GM21619 (cell line): Measurements from ENCODE around the gene ST6GALNAC4.

Experiments
- ATAC-seq: cut with Tn5 transposase; IDR thresholded peaks from one replicate; pipeline ENCODE4 v1.9.1; 2021; ENCODE audit not compliant: unreplicated experiment

Gene ST6GALNAC4

DNA sequence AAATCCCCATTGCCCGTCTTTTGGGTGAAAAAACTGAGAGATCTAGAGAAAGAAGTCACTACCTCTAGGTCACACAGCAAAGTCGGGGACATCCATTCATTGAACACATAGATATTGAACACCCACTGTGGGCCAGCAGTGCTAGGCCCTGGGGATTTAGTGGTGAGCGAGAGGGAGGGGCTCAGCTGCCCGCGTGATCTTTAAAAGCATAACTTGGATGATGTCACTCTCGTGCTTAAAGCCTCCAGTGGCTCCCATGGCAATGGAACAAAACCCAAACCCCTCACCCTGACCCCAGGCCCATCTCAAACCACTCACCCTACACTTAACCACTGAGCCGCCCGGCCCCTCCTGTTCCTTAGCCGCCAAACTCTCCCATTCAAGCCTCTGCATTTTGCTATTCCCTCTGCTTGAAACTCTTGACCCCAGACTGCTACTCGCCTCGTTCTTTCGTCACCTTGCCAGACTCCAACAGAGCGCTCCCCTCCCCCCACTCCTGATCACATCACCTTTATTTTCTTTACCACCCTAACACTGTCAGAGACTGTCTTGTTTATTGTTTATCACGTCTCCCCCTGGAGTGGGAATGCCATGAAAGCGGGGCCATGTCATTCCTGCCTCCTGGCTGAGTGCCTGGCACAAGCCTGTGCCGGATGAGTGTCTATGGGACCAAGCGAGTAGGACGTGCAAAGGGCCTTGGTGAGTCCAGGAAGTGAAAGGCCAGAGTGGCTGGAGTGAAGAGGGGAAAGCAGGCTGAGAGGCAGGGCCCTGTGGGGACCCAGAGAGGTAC lies 14.4 kb upstream of the ST6GALNAC4 start:
- ATAC-seq, result peak; percentile 24

- ATAC-seq, result peak; percentile 85
Measured at GRCh38 chr9:127930231-127931091, 13.6 kb upstream of the ST6GALNAC4 start, which contains the start of gene PIP5KL1. Gene PIP5KL1 (minus strand): TSS chr9:127930777. CDS start chr9:127930752, 25 bp downstream.

GRCh38 chr9:127929625-127929979 lies 12.8 kb upstream of the ST6GALNAC4 start:
- no peak for ATAC-seq

GRCh38 chr9:127928676-127929624 lies 12.1 kb upstream of the ST6GALNAC4 start:
- ATAC-seq, result no peak

DNA sequence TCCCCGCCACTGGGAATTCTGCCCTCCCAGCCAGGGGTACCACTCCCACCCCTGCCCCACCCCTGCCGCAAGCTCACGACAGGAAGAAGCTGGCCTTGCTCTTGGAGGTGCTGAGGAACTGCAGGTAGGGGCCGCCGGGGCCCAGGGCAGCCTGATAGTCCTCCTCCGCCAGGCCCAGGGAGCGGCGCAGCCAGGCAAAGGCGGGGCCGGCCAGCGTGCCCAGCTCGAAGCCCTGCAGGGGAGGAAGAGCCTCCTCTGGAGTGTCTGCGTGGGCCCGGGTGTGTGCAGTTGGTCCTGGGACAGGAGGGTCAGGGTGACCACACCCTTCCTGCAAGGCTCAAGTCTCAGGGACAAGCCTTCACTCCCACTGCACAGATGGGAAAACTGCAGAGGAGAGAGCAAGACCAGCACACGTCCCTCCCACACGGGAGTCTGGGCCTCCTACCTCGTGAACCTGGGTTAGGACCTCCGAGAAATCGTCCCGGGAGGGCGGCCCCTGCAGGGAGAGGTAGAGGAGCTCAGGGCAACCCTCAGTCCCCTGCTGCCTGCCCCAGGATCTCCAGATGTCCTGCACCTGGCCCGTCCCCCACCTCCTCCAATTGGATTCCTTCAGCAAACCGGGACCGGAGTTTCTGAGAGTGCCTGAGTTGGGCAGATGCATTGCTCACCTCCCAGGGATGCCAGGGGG lies 11.3 kb upstream of the ST6GALNAC4 start:
- no peak for ATAC-seq

DNA sequence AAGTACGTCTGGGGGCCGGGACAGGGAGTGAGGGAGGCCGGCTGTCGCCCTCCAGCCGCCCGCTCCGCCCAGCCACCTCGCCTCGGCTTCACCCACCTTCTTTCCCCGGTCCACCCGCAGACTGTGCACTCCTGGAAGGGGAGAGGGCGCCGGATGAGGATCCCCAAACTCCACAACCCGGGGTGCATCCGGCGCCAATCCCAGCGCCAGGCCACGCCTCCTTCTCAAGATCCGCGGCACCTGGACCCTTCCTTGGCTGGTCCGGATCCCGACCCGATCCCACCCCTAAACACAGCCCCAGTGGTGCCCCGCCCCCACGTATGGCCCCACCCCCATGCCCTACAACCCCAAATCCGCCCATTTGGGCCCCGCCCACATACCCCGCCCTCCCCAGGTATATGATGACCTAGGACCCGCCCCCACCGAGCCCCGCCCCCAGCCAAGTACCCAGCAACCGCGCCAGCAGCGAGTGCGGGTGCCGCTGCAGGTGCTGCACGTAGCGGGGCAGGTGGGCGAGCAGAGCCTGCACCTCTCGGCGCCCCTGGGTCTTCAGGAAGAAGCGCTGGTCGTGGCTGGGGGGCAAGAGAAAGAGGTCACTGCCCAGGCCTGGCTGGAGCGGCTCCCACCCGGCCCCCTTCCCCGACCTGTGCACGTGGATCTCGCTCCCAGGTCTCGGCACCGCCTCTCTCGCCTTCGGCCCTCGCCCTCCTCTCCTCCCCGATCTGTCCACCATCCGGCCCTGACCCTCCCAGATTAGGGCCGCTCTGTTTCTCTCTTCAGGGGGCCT lies 10.6 kb upstream of the ST6GALNAC4 start:
- no peak for ATAC-seq

DNA sequence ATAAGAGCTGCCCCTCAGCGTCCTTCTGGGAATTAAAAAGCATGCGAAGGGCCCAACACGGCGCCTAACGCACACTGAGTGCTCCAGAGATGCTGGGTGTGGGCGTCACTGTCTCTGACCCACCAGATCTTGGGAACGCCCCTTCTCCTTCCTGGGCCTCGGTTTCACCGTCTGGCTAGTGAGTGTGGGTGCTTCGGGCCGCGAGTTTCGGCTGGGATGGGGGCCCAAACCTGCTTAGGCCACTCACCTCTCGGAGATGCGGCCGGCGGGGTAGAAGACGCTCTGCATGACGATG lies 10.0 kb upstream of the ST6GALNAC4 start:
- no peak for ATAC-seq

DNA sequence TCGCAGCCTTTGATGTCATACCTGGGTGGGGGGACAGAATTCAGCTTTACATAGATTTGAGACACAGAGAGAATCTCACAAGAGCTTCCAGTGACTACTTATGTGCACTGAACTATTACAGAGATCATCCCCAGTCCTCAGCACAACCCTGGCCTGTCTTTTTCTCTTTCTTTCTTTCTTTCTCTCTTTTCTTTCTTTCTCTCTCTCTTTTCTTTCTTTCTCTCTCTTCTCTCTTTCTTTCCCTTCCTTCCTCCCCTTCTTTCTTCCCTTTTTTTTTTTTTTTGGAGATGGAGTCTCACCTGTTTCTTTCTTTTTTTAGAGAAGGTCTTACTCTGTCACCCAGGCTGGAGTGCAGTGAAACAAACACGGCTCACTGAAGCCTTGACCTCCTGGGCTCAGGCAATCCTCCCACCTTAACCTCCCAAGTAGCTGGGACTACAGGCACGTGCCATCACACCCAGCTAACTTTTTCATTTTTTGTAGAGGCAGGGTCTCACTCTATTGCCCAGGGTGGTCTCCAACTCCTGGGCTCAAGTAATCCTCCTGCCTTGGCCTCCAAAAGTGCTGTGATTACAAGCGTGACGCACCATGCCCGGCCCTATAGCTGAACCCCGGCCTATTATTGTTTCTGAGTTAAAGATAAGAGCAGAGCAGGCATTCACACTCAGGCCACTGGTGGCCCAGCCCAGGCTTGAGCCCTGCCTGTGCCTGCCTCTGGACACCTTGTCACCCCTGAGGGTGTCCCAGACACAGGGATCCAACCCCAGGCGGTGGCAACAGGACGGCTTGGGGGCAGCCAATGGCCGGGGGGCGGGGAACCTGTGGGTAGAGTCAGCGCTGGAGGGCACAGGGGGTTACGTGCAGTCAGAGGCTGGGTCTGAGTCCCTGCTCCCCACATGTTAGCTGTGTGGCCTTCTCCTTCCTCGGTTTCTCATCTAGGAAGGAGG lies 9.4 kb upstream of the ST6GALNAC4 start:
- ATAC-seq, result no peak

DNA sequence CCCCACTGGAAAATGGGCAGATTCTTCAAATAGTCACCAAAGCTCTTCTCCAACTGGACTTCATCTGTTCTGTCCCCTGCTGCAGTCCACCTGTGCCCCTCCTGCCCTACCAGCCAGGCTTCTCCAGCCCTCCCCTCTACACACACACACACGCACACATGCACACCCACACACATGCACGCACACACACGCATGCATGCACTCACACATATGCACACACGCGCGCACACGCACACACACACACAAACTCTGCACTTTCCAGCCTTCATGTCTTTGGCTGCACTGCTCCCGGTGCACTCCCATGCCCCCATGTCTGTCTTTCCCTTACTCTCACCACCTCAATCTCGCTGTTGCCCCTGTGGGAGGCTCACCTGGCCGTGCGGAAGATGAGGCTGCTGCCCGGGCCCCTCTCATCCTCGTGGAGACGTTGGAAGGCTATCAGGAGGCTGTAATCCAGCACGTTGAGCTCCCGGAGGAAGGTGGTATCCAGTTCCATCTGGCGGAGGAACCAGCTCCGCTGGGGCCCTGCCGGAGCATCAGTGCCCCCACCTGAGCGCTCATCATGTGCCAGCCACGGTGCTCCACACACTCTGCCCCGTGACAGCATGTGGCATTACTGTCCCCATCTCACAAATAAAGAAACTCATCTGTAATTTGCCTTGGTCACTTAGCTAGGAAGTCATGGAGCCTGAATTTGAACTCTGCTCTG lies 8.0 kb upstream of the ST6GALNAC4 start:
- ATAC-seq, result no peak

- no peak for ATAC-seq
Measured at GRCh38 chr9:127923771-127924170, 6.9 kb upstream of the ST6GALNAC4 start.

DNA sequence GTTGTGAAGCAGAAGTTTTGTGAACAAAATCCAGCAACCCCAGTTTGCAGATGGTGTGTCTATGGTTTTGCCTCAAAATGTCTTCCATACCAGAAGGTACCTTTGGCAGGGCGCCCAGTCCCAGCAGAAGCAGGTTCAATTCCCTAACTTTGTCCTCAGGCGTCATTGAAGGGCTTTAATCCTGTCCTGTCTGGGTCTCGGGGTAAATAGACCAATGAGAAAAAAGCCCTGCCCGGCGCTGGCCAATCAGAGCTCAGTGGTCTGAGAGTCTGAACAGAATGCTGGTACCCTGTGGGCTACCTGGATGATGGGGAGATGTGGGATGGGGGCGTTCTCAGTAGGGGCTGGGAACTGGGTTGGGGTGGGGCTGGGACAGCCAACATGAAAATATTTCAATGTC lies 6.2 kb upstream of the ST6GALNAC4 start:
- ATAC-seq, result no peak

DNA sequence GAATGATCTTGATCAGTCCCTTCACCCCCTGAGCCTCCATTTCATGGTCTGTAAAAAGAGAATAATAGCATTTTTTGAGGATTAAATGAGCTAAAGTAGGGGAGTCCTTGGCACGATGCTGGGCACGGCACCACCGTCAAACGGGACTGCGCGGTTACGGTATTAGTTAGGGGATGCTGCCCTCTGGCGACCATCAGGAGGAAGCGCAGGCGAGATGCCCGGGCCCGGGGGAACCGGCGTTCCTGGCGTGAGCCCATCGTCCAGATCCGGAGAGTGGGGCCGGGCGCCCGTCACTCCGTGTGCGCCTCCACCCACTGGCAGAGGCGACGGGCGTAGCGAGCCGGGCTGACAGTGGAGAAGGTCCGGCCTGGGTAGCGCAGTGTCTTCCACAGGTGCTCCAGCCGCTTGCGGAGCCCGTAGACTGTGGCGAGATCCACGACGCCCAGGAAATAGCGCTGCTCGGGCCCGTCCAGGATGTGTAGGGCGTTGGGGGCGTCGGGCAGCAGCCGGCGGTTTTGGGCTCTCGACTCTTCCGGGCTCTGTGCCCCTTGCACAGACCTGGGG lies 4.8 kb upstream of the ST6GALNAC4 start:
- no peak for ATAC-seq

DNA sequence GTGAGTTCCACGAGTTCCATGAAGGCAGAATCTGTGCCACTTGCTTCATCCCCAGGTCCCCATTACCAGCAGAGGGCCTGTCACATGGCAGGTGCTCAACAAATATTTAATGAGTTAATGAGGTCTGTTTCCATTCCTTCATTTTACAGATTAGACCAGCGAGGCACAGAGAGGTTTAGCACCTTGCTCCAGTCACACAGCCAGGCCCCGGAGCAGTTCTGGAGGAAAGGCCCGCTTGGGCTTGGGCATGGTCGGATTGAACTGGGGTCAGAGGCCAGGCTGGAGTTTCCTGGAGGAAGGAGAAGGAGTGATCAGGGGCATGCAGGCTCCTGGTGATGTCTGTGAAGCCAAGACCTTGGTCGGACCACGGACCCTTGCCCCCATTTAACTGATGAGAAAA lies 4.0 kb upstream of the ST6GALNAC4 start:
- no peak for ATAC-seq

DNA sequence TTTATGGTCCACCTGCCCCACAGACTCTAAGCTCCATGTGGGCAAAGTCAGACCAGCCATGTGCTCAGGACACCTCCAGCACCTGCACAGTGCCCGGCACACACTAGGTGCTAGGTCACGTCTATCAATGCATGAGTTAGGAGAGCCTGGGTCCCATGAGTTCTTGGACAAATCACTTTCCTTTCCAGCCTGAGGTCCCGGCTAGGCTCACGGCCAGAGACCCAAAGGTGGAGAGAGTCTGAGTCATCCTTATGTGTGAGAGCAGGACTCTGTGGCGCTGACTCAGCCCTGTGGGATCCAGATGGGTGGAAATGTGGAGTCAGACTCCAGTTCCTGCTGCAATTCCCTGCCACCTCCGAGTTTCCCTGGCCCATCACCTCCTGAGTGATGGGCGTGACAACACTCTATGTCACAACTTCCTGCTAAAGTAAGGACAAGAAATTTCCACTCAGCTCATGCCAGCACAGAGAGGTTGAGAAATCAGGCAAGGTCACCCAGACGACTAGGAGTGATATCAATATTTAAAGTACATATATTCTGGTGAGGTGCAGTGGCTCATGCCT lies 2.5 kb upstream of the ST6GALNAC4 start:
- no peak for ATAC-seq

GRCh38 chr9:127918183-127919107 lies 1.6 kb upstream of the ST6GALNAC4 start:
- no peak for ATAC-seq

DNA sequence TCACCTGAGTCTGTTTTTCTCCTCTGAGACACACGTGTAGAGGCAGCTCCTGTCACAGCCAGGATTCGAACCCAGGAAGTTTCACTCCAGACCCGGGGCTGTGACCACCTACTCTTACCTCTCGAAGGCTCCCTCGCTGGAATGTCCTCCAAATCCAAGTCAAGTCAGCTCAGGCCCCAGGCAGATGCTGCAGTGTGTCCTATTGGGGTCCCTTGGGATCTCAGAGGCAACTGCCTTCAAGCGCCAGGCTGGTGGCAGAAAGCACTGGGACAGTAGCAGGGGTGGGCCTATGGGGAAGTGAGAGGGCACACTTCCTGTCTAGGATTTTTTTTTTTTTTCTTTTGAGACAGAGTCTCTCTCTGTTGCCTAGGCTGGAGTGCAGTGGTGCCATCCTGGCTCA lies 762 bp upstream of the ST6GALNAC4 start:
- ATAC-seq, result no peak
